WERI-Rb-1 (cell line): ENCODE data around the gene RHBDL1.

Experiments used
- DNase-seq: peaks from one replicate; pipeline ENCODE4 v3.0.0-alpha.2; 2020
- H3K27ac ChIP-seq: fragments of 250-450 bp; sonication (Bioruptor Pico); 2 replicates; pipeline ENCODE4 v1.5.1; 2020; ENCODE audit warnings: mild to moderate bottlenecking, moderate library complexity
- H3K27me3 ChIP-seq: fragments of 250-450 bp; sonication (Bioruptor Pico); 2 replicates; pipeline ENCODE4 v1.5.1; 2021; ENCODE audit warnings: mild to moderate bottlenecking, low read depth, moderate library complexity; ENCODE audit not compliant: insufficient read depth, severe bottlenecking
- H3K36me3 ChIP-seq: fragments of 250-450 bp; sonication (Bioruptor Pico); 2 replicates; pipeline ENCODE4 v1.5.1; 2020; ENCODE audit warnings: mild to moderate bottlenecking, moderate library complexity
- H3K4me3 ChIP-seq: 2 replicates; pipeline ENCODE4 v1.5.1; 2011; ENCODE audit warnings: low read depth, mild to moderate bottlenecking, control low read depth, low read length
- H3K9me3 ChIP-seq: fragments of 250-450 bp; sonication (Bioruptor Pico); 2 replicates; pipeline ENCODE4 v1.5.1; 2021; ENCODE audit warnings: mild to moderate bottlenecking, moderate library complexity; ENCODE audit not compliant: severe bottlenecking
- TF ChIP-seq, protein P1 (sequence below): IDR thresholded peaks from 2 replicates; pipeline ENCODE4 v1.5.1; 2011; ENCODE audit warnings: low read depth, mild to moderate bottlenecking, control low read depth, inconsistent platforms, low read length

RHBDL1 gene

DNA sequence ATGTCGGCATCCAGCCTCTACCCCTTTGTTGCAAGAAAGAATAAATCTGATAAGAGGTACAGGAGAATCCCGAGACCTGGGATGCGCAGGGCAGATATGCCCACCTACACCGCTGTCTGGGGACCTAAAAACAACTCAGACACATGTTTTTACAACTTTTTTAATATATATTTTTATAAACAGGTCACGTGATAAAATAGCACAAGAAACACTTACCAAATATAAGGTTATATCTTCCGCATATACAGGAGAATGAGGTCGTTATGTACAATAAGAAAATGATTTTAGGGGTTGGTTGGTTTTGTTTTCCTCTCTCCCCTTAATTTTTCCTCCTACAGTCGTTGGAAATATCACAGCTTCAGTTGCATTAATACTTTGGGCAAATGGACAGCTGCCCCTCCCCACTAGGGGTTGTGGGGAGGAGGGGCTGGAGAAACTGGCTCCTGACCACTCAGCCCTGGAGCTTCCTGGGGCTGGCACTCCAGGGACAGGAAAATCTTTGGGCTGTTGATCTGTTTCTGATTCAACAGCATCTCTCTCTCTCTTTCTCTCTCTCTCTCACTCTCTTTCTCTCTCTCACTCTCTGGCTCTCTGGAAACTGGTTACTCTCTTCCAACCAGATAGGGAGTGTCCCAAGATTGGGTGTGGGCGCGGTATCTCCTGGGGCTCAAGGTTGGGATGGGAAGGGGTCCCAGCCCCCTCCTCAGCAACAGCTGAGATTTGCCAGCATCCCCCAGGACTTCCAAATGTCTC is 17.1 kb downstream of the RHBDL1 start:
- DNase-seq = no peak
- no peak overlapping the region for H3K4me3 ChIP-seq
- H3K9me3 ChIP-seq = no peaks in the 10 kb centered on the region
- H3K36me3 ChIP-seq = peaks cover 15% of the 10 kb centered on the region
- no peak overlapping the region for H3K27ac ChIP-seq
- TF ChIP-seq, protein P1, sequence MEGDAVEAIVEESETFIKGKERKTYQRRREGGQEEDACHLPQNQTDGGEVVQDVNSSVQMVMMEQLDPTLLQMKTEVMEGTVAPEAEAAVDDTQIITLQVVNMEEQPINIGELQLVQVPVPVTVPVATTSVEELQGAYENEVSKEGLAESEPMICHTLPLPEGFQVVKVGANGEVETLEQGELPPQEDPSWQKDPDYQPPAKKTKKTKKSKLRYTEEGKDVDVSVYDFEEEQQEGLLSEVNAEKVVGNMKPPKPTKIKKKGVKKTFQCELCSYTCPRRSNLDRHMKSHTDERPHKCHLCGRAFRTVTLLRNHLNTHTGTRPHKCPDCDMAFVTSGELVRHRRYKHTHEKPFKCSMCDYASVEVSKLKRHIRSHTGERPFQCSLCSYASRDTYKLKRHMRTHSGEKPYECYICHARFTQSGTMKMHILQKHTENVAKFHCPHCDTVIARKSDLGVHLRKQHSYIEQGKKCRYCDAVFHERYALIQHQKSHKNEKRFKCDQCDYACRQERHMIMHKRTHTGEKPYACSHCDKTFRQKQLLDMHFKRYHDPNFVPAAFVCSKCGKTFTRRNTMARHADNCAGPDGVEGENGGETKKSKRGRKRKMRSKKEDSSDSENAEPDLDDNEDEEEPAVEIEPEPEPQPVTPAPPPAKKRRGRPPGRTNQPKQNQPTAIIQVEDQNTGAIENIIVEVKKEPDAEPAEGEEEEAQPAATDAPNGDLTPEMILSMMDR = no peak
- H3K27me3 ChIP-seq = no peaks in the 10 kb centered on the region

DNA sequence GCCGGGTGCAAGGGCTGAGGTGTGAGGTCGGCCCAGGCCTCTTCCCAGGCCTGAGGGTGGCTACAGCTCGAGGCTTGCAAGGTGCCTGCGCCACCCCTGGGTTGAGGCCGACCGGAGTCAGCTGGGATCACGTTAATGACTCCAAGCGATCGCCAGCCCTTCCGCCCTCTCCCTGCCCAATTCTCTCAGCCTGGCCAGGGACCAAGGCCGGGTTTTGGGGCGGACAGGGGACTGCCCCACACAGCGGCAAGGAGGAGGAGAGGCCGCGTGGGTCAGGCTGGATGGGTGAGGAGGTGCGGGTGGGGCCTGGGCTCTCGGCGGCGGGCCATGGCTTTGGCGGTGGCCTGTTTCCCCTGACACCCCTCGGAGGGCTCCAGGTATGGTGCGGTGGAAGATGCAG is 17.9 kb downstream of the RHBDL1 start:
- H3K36me3 ChIP-seq = peaks cover 11% of the 10 kb centered on the region
- TF ChIP-seq, protein P1 = no peak
- H3K27me3 ChIP-seq = no peaks in the 10 kb centered on the region
- H3K9me3 ChIP-seq = no peaks in the 10 kb centered on the region
- no peak overlapping the region for H3K4me3 ChIP-seq
- H3K27ac ChIP-seq = no peak overlapping the region
- DNase-seq = no peak

DNA sequence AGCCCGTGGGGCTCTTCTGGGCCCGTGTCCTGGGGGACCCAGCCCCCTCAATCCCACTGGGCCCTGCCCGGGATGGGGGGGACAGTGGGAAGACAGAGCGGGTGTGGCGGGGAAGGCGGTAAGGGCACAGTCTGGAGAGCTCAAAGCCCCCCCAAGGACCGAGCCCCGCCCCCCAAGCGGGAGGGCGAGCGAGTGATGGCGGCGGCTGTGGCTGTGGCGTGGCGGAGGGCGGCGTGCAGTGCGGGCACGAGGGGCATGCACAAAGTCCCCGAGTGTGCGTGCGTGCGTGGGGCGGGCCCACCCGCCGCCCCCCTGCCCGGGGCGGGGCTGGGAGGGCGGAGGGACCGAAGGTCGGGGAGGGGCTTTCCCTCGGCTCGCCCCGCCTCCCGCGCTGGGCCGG is 18.3 kb downstream of the RHBDL1 start:
- Histone ChIP-seq H3K9me3 (no peaks in the 10 kb centered on the region), H3K27me3 (no peaks in the 10 kb centered on the region), H3K4me3 (no peak overlapping the region), H3K36me3 (peaks cover 11% of the 10 kb centered on the region), H3K27ac (no peak overlapping the region)
- no peak for DNase-seq
- TF ChIP-seq, protein P1 = no peak

DNA sequence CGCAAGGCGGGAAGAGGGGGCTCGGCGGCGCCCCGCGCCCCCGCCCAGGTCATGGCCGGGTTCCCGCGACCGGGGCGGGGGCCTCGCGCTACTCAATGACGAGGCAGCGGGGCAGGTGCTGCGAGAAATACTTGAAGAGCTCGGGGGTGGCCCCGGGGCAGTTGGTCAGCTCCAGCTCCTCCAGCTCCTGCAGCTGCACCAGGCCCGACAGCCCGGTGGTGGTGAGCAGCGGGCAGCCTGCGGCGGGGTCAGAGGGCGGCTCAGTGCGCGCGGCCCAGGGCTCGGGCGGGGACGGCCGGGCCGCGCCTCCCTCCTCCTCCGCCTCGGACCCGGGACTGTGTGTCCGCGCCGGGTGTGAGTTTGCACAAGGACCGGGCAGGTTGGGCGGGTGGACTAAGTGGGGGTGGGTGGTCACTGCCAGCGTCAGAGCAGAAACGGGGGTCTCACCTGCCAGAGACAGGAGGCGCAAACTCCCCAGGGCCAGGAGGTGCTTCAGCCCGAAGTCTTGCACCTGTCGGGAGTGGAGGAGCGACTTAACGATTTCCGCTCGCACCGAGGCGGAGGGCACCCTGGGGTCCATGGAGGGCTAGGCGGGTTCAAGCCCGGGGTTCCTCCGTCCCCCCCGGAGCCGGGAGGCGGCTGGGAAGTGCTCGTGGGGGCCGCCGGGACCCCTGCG is 18.9 kb downstream of the RHBDL1 start:
- peaks cover 11% of the 10 kb centered on the region for H3K36me3 ChIP-seq

DNA sequence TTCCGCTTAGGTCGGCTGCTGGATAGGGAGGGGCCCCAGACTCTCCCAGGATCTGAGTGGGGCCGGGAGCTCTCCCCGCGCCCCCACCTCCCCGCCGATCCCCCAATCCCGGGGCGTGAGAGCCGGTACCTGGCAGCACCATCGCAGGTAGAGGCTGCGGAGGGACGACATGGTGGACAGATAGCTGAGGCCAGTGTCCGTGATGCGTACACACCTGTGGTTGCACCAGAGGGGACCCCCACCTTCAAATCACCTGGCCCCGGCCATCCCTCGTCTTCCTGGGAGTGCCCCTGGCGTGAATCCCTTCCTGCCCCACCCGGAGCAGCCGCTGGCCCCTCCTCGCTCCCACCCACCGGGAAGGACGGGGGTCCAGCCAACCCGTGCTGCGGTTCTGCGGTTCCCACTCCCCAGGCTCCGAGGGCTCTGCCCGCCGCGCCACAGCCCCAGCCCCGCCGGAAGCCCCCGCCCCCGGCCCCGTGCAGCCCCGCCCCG is 19.4 kb downstream of the RHBDL1 start:
- Histone ChIP-seq H3K27me3 (no peaks in the 10 kb centered on the region), H3K36me3 (peaks cover 11% of the 10 kb centered on the region), H3K27ac (no peak overlapping the region), H3K9me3 (no peaks in the 10 kb centered on the region), H3K4me3 (no peak overlapping the region)
- no peak for DNase-seq
- TF ChIP-seq, protein P1 = no peak

More for the DNA sequence above, 18.9 kb downstream of the RHBDL1 start:
- no peaks in the 10 kb centered on the region for H3K27me3 ChIP-seq
- no peaks in the 10 kb centered on the region for H3K9me3 ChIP-seq
- H3K4me3 ChIP-seq = no peak overlapping the region
- TF ChIP-seq, protein P1 = no peak
- H3K27ac ChIP-seq = no peak overlapping the region
- DNase-seq = no peak
